GM20431 (cell line): Measurements from ENCODE around the gene DERL2.
"Not testable (repeated sequence)": the region's sequence is repeated elsewhere in the genome, so short reads cannot be mapped to it uniquely, and the experiment has no call there.

Experiments used
- in situ Hi-C: fragments of 300-500 bp; cut with MseI, MboI; formaldehyde crosslinking; loops from one replicate; pipeline ENCODE4 v1.15.0; 2020; ENCODE audit warnings: low sequenced_read_pairs; ENCODE audit not compliant: unreplicated experiment

DERL2 gene

GRCh38 chr17:5439446-5439764, 46.6 kb downstream of the DERL2 start:
- in situ Hi-C loops, result no loop called here

GRCh38 chr17:5438716-5439445, 47.1 kb downstream of the DERL2 start, which contains the start of gene C1QBP:
TSS of gene C1QBP (minus strand) at chr17:5439155. CDS start at chr17:5439073, 82 bp downstream.
- in situ Hi-C loops, result no loop called here

GRCh38 chr17:5437721-5438317, 48.2 kb downstream of the DERL2 start:
- in situ Hi-C loops, result no loop called here

- in situ Hi-C loops, result not testable (repeated sequence)
Observed at GRCh38 chr17:5435781-5436315, 50.1 kb downstream of the DERL2 start.

GRCh38 chr17:5434984-5435383, 51.0 kb downstream of the DERL2 start:
- in situ Hi-C loops, result no loop called here

- in situ Hi-C loops, result no loop called here
Observed at GRCh38 chr17:5431949-5432556, 53.9 kb downstream of the DERL2 start.

- in situ Hi-C loops, result not testable (repeated sequence)
Observed at GRCh38 chr17:5431234-5431633, 54.7 kb downstream of the DERL2 start.

GRCh38 chr17:5430413-5430999, 55.5 kb downstream of the DERL2 start:
- in situ Hi-C loops, result no loop called here

GRCh38 chr17:5429191-5429887, 56.6 kb downstream of the DERL2 start:
- in situ Hi-C loops, result no loop called here

- in situ Hi-C loops, result no loop called here
Observed at GRCh38 chr17:5425826-5426225, 60.2 kb downstream of the DERL2 start.

GRCh38 chr17:5424909-5425308, 61.1 kb downstream of the DERL2 start:
- in situ Hi-C loops, result no loop called here

GRCh38 chr17:5422505-5422904, 63.5 kb downstream of the DERL2 start:
- in situ Hi-C loops, result no loop called here
